ENCODE results near the gene DNAAF3.

The DNAAF3 gene

DNA sequence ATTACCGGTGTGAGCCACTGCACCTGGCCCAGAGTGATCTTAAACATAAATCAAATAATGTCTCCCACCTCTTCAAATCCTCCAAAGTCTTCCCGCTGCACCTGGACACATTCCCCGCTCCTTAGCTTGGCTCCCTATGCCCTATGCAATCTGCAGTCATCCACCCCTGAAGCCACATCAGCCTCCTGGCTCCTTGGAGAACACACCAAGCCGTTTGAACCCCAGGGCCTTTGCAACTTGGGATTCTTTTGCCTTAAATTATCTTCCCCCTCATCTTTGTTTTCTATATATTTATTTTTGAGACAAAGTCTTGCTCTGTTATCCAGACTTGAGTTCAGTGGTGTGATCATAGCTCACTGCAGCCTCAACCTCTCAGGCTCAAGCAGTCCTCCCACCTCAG, 2.7 kb upstream of the DNAAF3 start:
- Histone ChIP-seq H3K18ac (ENCODE audit: low read depth in 1 of 2, low read length in 2 of 2) (no peak overlapping the region), H4K91ac (ENCODE audit: low read length) (no peak overlapping the region), H3K27ac (ENCODE audit: low read length, poor library complexity, severe bottlenecking) (no peak overlapping the region), H3K79me1 (replicated peaks; ENCODE audit: low read length, poor library complexity, severe bottlenecking) (no peaks in the 10 kb centered on the region), H2BK5ac (ENCODE audit: low read depth, low read length, poor library complexity, severe bottlenecking) (no peak overlapping the region), H3K4me1 (ENCODE audit: control insufficient read depth, insufficient read depth, low read depth, low read length) (peaks cover 19% of the 10 kb centered on the region), H2AFZ (ENCODE audit: low read depth, low read length) (no peak overlapping the region), H3K4me2 (ENCODE audit: low read length, poor library complexity, severe bottlenecking) (no peak overlapping the region), H3K4me3 (ENCODE audit: insufficient read depth in 1 of 2, low read depth in 1 of 2, low read length in 2 of 2) (no peak overlapping the region), H3K9ac (ENCODE audit: low read length) (no peak overlapping the region), H3K14ac (ENCODE audit: low read length in 2 of 2) (no peak overlapping the region), H3K9me3 (ENCODE audit: control insufficient read depth, low read length) (no peaks in the 10 kb centered on the region), H2BK15ac (ENCODE audit: low read depth, poor library complexity, severe bottlenecking) (no peak overlapping the region), H3K27me3 (ENCODE audit: control insufficient read depth in 1 of 2, insufficient read depth in 1 of 2, low read length in 2 of 2) (peaks cover 33 to 49% of the 10 kb centered on the region in 2 experiments), H3K36me3 (ENCODE audit: control insufficient read depth in 1 of 2, insufficient read depth in 2 of 2, low read depth in 1 of 2, low read length in 2 of 2) (no peaks in the 10 kb centered on the region), H3K23ac (ENCODE audit: low read length in 2 of 2) (no peak overlapping the region), H2BK120ac (ENCODE audit: low read depth, low read length) (no peak overlapping the region), H3K4ac (ENCODE audit: low read depth in 1 of 2, low read length in 2 of 2) (no peak overlapping the region), H2BK12ac (ENCODE audit: low read length in 2 of 2) (no peak overlapping the region), H2AK5ac (ENCODE audit: low read length, severe bottlenecking) (no peak overlapping the region), H4K8ac (ENCODE audit: low read length) (no peak overlapping the region)
- WGBS = 86% methylated on average over 3 of the region's 4 CpGs
- DNase-seq = no peak

DNA sequence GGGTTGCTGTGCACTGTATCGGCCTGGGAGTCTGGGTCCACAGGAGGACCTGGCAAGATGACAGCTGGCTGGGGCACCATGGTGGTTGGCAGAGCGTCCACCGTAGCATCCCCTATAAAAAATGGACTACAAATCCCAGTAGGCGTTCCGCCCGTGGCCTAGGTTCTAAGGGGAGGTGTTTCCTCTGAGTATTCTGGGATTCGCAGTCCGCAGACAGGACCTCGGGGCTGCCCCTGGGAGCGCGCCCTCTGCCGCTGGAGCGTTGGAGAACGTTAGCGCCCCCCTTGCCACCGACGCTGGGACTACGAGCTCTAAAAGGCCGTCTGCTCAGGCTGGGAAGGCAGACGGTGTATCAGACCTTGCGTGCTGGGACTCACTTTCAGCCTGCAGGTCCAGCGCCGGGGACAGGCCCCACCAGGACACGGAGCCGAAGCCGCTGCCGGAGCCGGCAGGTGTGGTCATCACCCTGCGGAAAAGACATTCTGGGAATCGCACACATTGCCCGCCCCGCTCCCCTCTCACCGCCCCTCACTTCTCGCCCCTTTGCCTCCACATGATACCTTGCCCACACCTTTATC, 372 bp downstream of the DNAAF3 start:
- H3K9me3 ChIP-seq (ENCODE audit: control insufficient read depth, low read length) = no peaks in the 10 kb centered on the region
- peak overlapping the region; percentile 41 for H3K9ac ChIP-seq (ENCODE audit: low read length)
- no peak overlapping the region for H2AK5ac ChIP-seq (ENCODE audit: low read length, severe bottlenecking)
- H3K4me3 ChIP-seq (ENCODE audit: insufficient read depth in 1 of 2, low read depth in 1 of 2, low read length in 2 of 2) = peak overlapping the region; percentile 60 to 82
- WGBS = 4% methylated on average over 31 of the region's 34 CpGs
- DNase-seq = peak; percentile 87
- peak overlapping the region; percentile 87 for H3K4me2 ChIP-seq (ENCODE audit: low read length, poor library complexity, severe bottlenecking)
- H2BK5ac ChIP-seq (ENCODE audit: low read depth, low read length, poor library complexity, severe bottlenecking) = no peak overlapping the region
- H3K36me3 ChIP-seq (ENCODE audit: control insufficient read depth in 1 of 2, insufficient read depth in 2 of 2, low read depth in 1 of 2, low read length in 2 of 2) = no peaks in the 10 kb centered on the region
- peak overlapping the region; percentile 87 for H2AFZ ChIP-seq (ENCODE audit: low read depth, low read length)
- no peak overlapping the region for H2BK15ac ChIP-seq (ENCODE audit: low read depth, poor library complexity, severe bottlenecking)
- peaks cover 32 to 54% of the 10 kb centered on the region in 2 experiments for H3K27me3 ChIP-seq (ENCODE audit: control insufficient read depth in 1 of 2, insufficient read depth in 1 of 2, low read length in 2 of 2)
- H3K4me1 ChIP-seq (ENCODE audit: control insufficient read depth, insufficient read depth, low read depth, low read length) = peaks cover 11% of the 10 kb centered on the region
- no peak overlapping the region for H3K14ac ChIP-seq (ENCODE audit: low read length in 2 of 2)
- H4K91ac ChIP-seq (ENCODE audit: low read length) = no peak overlapping the region
- no peak overlapping the region for H2BK120ac ChIP-seq (ENCODE audit: low read depth, low read length)
- no peaks in the 10 kb centered on the region for H3K79me1 ChIP-seq (replicated peaks; ENCODE audit: low read length, poor library complexity, severe bottlenecking)
- H2BK12ac ChIP-seq (ENCODE audit: low read length in 2 of 2) = no peak overlapping the region
- no peak overlapping the region for H3K4ac ChIP-seq (ENCODE audit: low read depth in 1 of 2, low read length in 2 of 2)
- no peak overlapping the region for H3K18ac ChIP-seq (ENCODE audit: low read depth in 1 of 2, low read length in 2 of 2)
- no peak overlapping the region for H3K23ac ChIP-seq (ENCODE audit: low read length in 2 of 2)
- no peak overlapping the region for H3K27ac ChIP-seq (ENCODE audit: low read length, poor library complexity, severe bottlenecking)
- H4K8ac ChIP-seq (ENCODE audit: low read length) = no peak overlapping the region

DNA sequence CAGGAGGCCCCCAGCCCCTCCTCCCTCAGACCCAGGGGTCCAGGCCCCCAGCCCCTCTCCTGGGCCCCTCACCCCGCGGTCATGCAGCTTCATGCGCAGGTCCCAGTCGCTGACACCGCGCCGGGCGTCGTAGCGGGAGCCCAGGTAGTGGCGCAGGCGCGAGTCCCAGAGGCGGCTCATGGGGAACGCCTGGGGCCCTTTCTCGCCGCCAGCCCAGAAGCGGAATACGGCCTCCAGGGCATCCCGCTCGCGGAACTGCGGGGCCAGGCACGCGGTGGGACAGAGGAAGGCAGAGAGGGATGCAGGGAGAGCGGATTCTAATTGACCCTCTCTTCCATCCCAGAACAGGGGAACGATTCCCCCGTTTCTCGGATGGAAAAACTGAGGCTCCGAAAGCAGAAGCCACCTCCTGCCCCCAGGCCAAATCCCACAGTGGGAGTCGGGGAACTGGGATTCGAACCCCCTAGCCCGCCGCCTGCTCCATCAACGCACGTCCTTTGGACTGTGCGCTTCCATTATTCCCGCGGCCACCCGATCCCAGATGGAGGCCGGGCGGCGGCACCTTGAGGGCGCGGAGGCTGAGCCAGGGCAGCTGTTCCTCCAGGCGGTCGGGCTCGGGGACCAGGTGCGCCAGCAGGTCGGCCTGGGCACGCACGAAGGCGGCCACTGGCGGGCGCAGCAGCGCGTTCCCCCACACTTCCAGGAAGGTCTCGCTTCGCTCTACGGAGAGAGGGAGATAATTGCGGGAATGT, 4.7 kb downstream of the DNAAF3 start:
- Histone ChIP-seq H4K91ac (ENCODE audit: low read length) (no peak overlapping the region), H2BK15ac (ENCODE audit: low read depth, poor library complexity, severe bottlenecking) (no peak overlapping the region), H3K4ac (ENCODE audit: low read depth in 1 of 2, low read length in 2 of 2) (no peak overlapping the region), H2AK5ac (ENCODE audit: low read length, severe bottlenecking) (no peak overlapping the region), H3K18ac (ENCODE audit: low read depth in 1 of 2, low read length in 2 of 2) (no peak overlapping the region), H2BK120ac (ENCODE audit: low read depth, low read length) (no peak overlapping the region), H3K79me1 (replicated peaks; ENCODE audit: low read length, poor library complexity, severe bottlenecking) (no peaks in the 10 kb centered on the region), H2BK5ac (ENCODE audit: low read depth, low read length, poor library complexity, severe bottlenecking) (no peak overlapping the region), H3K4me1 (ENCODE audit: control insufficient read depth, insufficient read depth, low read depth, low read length) (peaks cover 30% of the 10 kb centered on the region), H3K9me3 (ENCODE audit: control insufficient read depth, low read length) (no peaks in the 10 kb centered on the region), H3K4me2 (ENCODE audit: low read length, poor library complexity, severe bottlenecking) (no peak overlapping the region), H4K8ac (ENCODE audit: low read length) (no peak overlapping the region), H3K14ac (ENCODE audit: low read length in 2 of 2) (no peak overlapping the region), H3K27me3 (ENCODE audit: control insufficient read depth in 1 of 2, insufficient read depth in 1 of 2, low read length in 2 of 2) (peaks cover 27 to 41% of the 10 kb centered on the region in 2 experiments), H3K4me3 (ENCODE audit: insufficient read depth in 1 of 2, low read depth in 1 of 2, low read length in 2 of 2) (peak overlapping the region in 1 of 2 experiments; percentile 26), H3K27ac (ENCODE audit: low read length, poor library complexity, severe bottlenecking) (no peak overlapping the region), H2AFZ (ENCODE audit: low read depth, low read length) (no peak overlapping the region), H3K23ac (ENCODE audit: low read length in 2 of 2) (no peak overlapping the region), H2BK12ac (ENCODE audit: low read length in 2 of 2) (no peak overlapping the region), H3K36me3 (ENCODE audit: control insufficient read depth in 1 of 2, insufficient read depth in 2 of 2, low read depth in 1 of 2, low read length in 2 of 2) (no peaks in the 10 kb centered on the region), H3K9ac (ENCODE audit: low read length) (no peak overlapping the region)
- no peak for DNase-seq
- 40% methylated on average over 43 of the region's 61 CpGs for WGBS

DNA sequence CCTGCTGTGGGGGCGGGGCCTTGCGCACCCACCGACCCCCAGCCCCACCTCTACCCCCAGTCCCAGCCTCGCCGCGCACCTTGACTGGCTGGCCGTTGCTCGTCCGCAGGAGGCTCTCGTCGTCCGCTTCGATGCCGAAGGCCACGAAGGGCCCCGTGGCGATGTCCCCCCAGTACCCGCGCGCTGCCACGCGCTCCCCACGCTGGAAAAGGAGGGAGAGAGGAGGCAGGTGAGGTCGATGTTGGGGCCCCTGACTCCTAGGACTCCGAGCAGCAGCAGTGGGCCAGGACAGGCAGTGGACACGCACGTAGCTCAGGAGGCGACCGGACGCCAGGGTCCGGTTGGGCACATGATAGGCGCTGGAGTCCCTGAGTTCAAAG, 5.4 kb downstream of the DNAAF3 start:
- Histone ChIP-seq H2BK120ac (ENCODE audit: low read depth, low read length) (no peak overlapping the region), H2BK12ac (ENCODE audit: low read length in 2 of 2) (no peak overlapping the region), H3K14ac (ENCODE audit: low read length in 2 of 2) (no peak overlapping the region), H2AK5ac (ENCODE audit: low read length, severe bottlenecking) (no peak overlapping the region), H3K79me1 (replicated peaks; ENCODE audit: low read length, poor library complexity, severe bottlenecking) (no peaks in the 10 kb centered on the region), H3K23ac (ENCODE audit: low read length in 2 of 2) (no peak overlapping the region), H3K9me3 (ENCODE audit: control insufficient read depth, low read length) (no peaks in the 10 kb centered on the region), H3K27me3 (ENCODE audit: control insufficient read depth in 1 of 2, insufficient read depth in 1 of 2, low read length in 2 of 2) (peaks cover 35 to 49% of the 10 kb centered on the region in 2 experiments), H2AFZ (ENCODE audit: low read depth, low read length) (no peak overlapping the region), H3K9ac (ENCODE audit: low read length) (no peak overlapping the region), H3K27ac (ENCODE audit: low read length, poor library complexity, severe bottlenecking) (no peak overlapping the region), H3K4ac (ENCODE audit: low read depth in 1 of 2, low read length in 2 of 2) (no peak overlapping the region), H2BK5ac (ENCODE audit: low read depth, low read length, poor library complexity, severe bottlenecking) (no peak overlapping the region), H3K4me2 (ENCODE audit: low read length, poor library complexity, severe bottlenecking) (no peak overlapping the region), H3K36me3 (ENCODE audit: control insufficient read depth in 1 of 2, insufficient read depth in 2 of 2, low read depth in 1 of 2, low read length in 2 of 2) (no peaks in the 10 kb centered on the region), H2BK15ac (ENCODE audit: low read depth, poor library complexity, severe bottlenecking) (no peak overlapping the region), H3K4me1 (ENCODE audit: control insufficient read depth, insufficient read depth, low read depth, low read length) (peaks cover 34% of the 10 kb centered on the region), H4K8ac (ENCODE audit: low read length) (no peak overlapping the region), H3K18ac (ENCODE audit: low read depth in 1 of 2, low read length in 2 of 2) (no peak overlapping the region), H3K4me3 (ENCODE audit: insufficient read depth in 1 of 2, low read depth in 1 of 2, low read length in 2 of 2) (no peak overlapping the region), H4K91ac (ENCODE audit: low read length) (no peak overlapping the region)
- 31% methylated on average over 25 of the region's 32 CpGs for WGBS
- DNase-seq = no peak

Measured in mesenchymal stem cell (in vitro differentiated cells and primary cell).